ENCODE measurements around the gene PHPT1. TPM values are rescaled to one million over a fixed set of nuclear protein-coding genes. Genes with fewer than 3 reads are reported as not detected.
A peak's percentile ranks its signal among the peaks of the same experiment; 100 is the strongest.

The PHPT1 gene
- total and polyA plus RNA-seq, 2 donors (not counting 1 experiment from before 2014, with no cell fraction given): 99.6 to 190 TPM

GRCh38 chr9:136844761-136845464, 4.3 kb upstream of the PHPT1 start:
- Histone ChIP-seq H4K20me1 (ENCODE audit: control insufficient read depth, extremely low read depth, insufficient read depth, low read length) (no peaks in the 10 kb centered on the region), H3K9me3 (ENCODE audit: control insufficient read depth, insufficient read depth, low read depth, low read length) (no peaks in the 10 kb centered on the region), H3K27me3 (ENCODE audit: control insufficient read depth, insufficient read depth, low read length) (peaks cover 24% of the 10 kb centered on the region), H2AFZ (ENCODE audit: low read length) (no peak overlapping the region), H3K79me2 (ENCODE audit: control insufficient read depth, insufficient read depth, low read length) (no peaks in the 10 kb centered on the region), H3K9ac (ENCODE audit: insufficient read depth, low read length) (no peak overlapping the region), H3K4me3 (replicated peaks in 1 of 4; ENCODE audit: control extremely low read depth in 1 of 4, insufficient read depth in 1 of 4, low read depth in 3 of 4, low read length in 4 of 4) (no peak overlapping the region), H3K27ac (ENCODE audit: insufficient read depth, low read length) (no peak overlapping the region), H3K4me1 (ENCODE audit: control insufficient read depth, extremely low read depth, insufficient read depth, low read length) (peaks cover 10% of the 10 kb centered on the region), H3K4me2 (ENCODE audit: extremely low read depth, insufficient read depth, low read length) (no peak overlapping the region), H3K36me3 (ENCODE audit: control insufficient read depth, insufficient read depth, low read length) (peaks cover 3% of the 10 kb centered on the region)
- DNase-seq (ENCODE audit: low read depth in 2 of 2): no peak
- TF ChIP-seq, protein P1, sequence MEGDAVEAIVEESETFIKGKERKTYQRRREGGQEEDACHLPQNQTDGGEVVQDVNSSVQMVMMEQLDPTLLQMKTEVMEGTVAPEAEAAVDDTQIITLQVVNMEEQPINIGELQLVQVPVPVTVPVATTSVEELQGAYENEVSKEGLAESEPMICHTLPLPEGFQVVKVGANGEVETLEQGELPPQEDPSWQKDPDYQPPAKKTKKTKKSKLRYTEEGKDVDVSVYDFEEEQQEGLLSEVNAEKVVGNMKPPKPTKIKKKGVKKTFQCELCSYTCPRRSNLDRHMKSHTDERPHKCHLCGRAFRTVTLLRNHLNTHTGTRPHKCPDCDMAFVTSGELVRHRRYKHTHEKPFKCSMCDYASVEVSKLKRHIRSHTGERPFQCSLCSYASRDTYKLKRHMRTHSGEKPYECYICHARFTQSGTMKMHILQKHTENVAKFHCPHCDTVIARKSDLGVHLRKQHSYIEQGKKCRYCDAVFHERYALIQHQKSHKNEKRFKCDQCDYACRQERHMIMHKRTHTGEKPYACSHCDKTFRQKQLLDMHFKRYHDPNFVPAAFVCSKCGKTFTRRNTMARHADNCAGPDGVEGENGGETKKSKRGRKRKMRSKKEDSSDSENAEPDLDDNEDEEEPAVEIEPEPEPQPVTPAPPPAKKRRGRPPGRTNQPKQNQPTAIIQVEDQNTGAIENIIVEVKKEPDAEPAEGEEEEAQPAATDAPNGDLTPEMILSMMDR (conservative IDR thresholded peaks at IDR 0.05 in 1 of 2, IDR thresholded peaks at IDR 0.05 in 1 of 2; ENCODE audit: low read depth in 1 of 2, low read length in 2 of 2): no peak
- no peak for TF ChIP-seq EZH2 (IDR thresholded peaks at IDR 0.05; ENCODE audit: low read length, missing control alignments)

- Histone ChIP-seq H3K4me2 (ENCODE audit: extremely low read depth, insufficient read depth, low read length) (no peak overlapping the region), H2AFZ (ENCODE audit: low read length) (no peak overlapping the region), H3K27ac (ENCODE audit: insufficient read depth, low read length) (no peak overlapping the region), H3K79me2 (ENCODE audit: control insufficient read depth, insufficient read depth, low read length) (no peaks in the 10 kb centered on the region), H3K27me3 (ENCODE audit: control insufficient read depth, insufficient read depth, low read length) (peaks cover 24% of the 10 kb centered on the region), H3K36me3 (ENCODE audit: control insufficient read depth, insufficient read depth, low read length) (peaks cover 3% of the 10 kb centered on the region), H3K4me3 (replicated peaks in 1 of 4; ENCODE audit: control extremely low read depth in 1 of 4, insufficient read depth in 1 of 4, low read depth in 3 of 4, low read length in 4 of 4) (no peak overlapping the region), H3K4me1 (ENCODE audit: control insufficient read depth, extremely low read depth, insufficient read depth, low read length) (peaks cover 13% of the 10 kb centered on the region), H3K9ac (ENCODE audit: insufficient read depth, low read length) (no peak overlapping the region), H4K20me1 (ENCODE audit: control insufficient read depth, extremely low read depth, insufficient read depth, low read length) (no peaks in the 10 kb centered on the region), H3K9me3 (ENCODE audit: control insufficient read depth, insufficient read depth, low read depth, low read length) (no peaks in the 10 kb centered on the region)
- no peak for DNase-seq (ENCODE audit: low read depth in 2 of 2)
- TF ChIP-seq, protein P1 (conservative IDR thresholded peaks at IDR 0.05 in 1 of 2, IDR thresholded peaks at IDR 0.05 in 1 of 2; ENCODE audit: low read depth in 1 of 2, low read length in 2 of 2): no peak
- TF ChIP-seq EZH2 (IDR thresholded peaks at IDR 0.05; ENCODE audit: low read length, missing control alignments): no peak
Observed at GRCh38 chr9:136845465-136846260, 3.5 kb upstream of the PHPT1 start.

DNA sequence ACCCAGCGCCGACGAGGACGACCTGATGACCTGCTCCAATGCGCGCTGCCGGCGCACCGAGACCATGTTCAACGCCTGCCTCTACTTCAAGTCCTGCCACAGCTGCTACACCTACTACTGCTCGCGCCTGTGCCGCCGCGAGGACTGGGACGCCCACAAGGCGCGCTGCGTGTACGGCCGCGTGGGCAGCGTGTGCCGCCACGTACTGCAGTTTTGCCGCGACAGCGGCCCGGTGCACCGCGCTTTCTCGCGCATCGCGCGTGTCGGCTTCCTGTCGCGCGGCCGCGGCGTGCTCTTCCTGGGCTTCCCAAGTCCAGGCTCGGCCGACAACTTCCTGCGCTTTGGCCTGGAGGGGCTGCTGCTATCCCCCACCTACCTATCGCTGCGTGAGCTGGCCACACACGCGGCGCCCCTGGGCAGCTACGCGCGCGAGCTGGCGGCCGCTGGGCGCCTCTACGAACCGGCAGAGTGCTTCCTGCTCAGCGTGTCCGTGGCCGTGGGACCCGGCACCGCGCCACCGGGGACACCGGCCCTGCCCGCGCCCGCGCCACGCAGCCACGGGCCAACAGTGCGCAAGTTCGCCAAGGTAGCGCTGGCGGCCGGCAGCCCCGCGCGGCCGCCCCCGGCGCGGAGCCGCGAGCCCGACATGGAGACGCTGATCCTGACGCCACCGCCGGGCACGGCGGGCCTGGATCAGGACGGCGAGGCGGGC, 2.7 kb upstream of the PHPT1 start:
- H3K4me3 ChIP-seq (replicated peaks in 1 of 4; ENCODE audit: control extremely low read depth in 1 of 4, insufficient read depth in 1 of 4, low read depth in 3 of 4, low read length in 4 of 4): no peak overlapping the region
- H2AFZ ChIP-seq (ENCODE audit: low read length): no peak overlapping the region
- DNase-seq (ENCODE audit: low read depth in 2 of 2): no peak
- no peaks in the 10 kb centered on the region for H3K9me3 ChIP-seq (ENCODE audit: control insufficient read depth, insufficient read depth, low read depth, low read length)
- H3K36me3 ChIP-seq (ENCODE audit: control insufficient read depth, insufficient read depth, low read length): peaks cover 10% of the 10 kb centered on the region
- H4K20me1 ChIP-seq (ENCODE audit: control insufficient read depth, extremely low read depth, insufficient read depth, low read length): no peaks in the 10 kb centered on the region
- no peak overlapping the region for H3K27ac ChIP-seq (ENCODE audit: insufficient read depth, low read length)
- H3K4me2 ChIP-seq (ENCODE audit: extremely low read depth, insufficient read depth, low read length): no peak overlapping the region
- TF ChIP-seq EZH2 (IDR thresholded peaks at IDR 0.05; ENCODE audit: low read length, missing control alignments): peak; percentile 97
- TF ChIP-seq, protein P1 (conservative IDR thresholded peaks at IDR 0.05 in 1 of 2, IDR thresholded peaks at IDR 0.05 in 1 of 2; ENCODE audit: low read depth in 1 of 2, low read length in 2 of 2): no peak
- H3K4me1 ChIP-seq (ENCODE audit: control insufficient read depth, extremely low read depth, insufficient read depth, low read length): peaks cover 8% of the 10 kb centered on the region
- H3K9ac ChIP-seq (ENCODE audit: insufficient read depth, low read length): no peak overlapping the region
- H3K27me3 ChIP-seq (ENCODE audit: control insufficient read depth, insufficient read depth, low read length): peaks cover 24% of the 10 kb centered on the region
- H3K79me2 ChIP-seq (ENCODE audit: control insufficient read depth, insufficient read depth, low read length): no peaks in the 10 kb centered on the region
